Measurements from ENCODE around the gene GAS7.

GAS7 gene

GRCh38 chr17:10198509-10199249 is at the start of gene GAS7:
TSS of gene GAS7 (minus strand) at chr17:10198606.
- DNase-seq (ENCODE audit: low read depth in 2 of 2, low spot score in 1 of 2), result no peak

DNA sequence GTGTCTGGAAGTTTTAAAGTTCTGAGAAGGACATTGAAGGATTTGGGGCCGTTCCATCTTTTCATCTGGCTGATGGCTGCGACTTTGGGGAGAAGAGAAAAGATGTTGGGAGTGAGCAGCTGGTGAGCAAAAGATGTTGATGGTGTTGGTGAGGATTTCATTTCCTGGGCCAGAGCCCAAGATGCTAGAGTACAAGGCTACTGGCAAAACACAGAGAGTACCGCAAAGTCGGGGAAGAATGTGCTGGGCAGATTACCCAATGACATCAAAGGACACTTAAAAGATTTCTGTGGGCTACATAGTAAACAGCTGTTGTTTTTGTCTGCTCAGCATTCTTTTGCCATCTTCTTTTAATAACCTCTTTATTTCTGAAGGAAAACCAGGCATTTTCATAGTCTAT is 49.4 kb upstream of the GAS7 start:
- no peak for DNase-seq (ENCODE audit: low read depth in 2 of 2, low spot score in 1 of 2)

- no peak for DNase-seq (ENCODE audit: low read depth in 2 of 2, low spot score in 1 of 2)
These were observed 45.8 kb upstream of the GAS7 start for GRCh38 chr17:10243883-10244844.

GRCh38 chr17:10241781-10242180 is 43.4 kb upstream of the GAS7 start:
- DNase-seq (ENCODE audit: low read depth in 2 of 2, low spot score in 1 of 2), result no peak

GRCh38 chr17:10238661-10239060 is 40.3 kb upstream of the GAS7 start:
- DNase-seq (ENCODE audit: low read depth in 2 of 2, low spot score in 1 of 2), result no peak

- DNase-seq (ENCODE audit: low read depth in 2 of 2, low spot score in 1 of 2), result no peak
These were observed 35.6 kb upstream of the GAS7 start for GRCh38 chr17:10234033-10234432.

DNA sequence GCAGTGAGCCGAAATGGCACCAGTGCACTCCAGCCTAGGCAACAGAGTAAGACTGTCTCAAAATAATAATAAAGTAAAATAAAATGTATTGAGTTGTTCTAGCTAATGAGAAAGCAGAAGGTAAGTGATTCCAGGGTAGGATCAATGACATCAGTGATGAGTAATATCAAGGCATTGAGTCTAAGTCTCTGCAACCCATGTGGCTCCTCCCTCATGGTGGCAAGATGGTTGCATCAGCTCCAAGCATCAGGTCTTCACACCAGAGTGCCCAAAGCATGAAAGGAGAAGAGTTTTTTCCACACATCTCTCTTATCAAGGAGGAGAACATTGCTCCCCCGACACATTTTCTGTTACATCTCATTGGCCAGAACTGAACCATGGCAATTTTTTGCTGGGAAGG is 34.8 kb upstream of the GAS7 start:
- DNase-seq (ENCODE audit: low read depth in 2 of 2, low spot score in 1 of 2), result no peak

DNA sequence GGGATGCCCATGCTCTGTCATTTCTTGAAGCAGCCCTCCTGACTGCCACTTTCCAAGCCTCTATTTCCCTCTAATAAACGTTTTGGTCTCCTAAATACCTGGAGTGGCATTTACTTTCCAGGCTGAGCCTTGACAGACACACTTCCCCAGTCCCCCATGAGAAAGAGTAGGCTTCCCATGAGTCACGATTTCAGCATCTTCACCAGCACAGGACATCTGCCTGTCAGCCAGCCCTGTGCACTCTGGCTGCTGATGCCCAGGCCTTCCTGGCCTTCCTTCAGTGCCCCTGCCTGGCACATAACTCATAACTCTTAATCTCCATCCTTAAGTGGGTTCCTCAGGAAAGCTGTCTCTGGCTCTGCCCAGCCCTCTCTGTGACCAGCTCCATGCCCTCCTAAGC is 30.8 kb upstream of the GAS7 start:
- no peak for DNase-seq (ENCODE audit: low read depth in 2 of 2, low spot score in 1 of 2)

GRCh38 chr17:10226930-10227695 is 28.7 kb upstream of the GAS7 start:
- peak; percentile 22 to 26 for DNase-seq (ENCODE audit: low read depth in 2 of 2, low spot score in 1 of 2)

GRCh38 chr17:10224582-10225195 is 26.3 kb upstream of the GAS7 start:
- DNase-seq (ENCODE audit: low read depth in 2 of 2, low spot score in 1 of 2), result no peak

DNA sequence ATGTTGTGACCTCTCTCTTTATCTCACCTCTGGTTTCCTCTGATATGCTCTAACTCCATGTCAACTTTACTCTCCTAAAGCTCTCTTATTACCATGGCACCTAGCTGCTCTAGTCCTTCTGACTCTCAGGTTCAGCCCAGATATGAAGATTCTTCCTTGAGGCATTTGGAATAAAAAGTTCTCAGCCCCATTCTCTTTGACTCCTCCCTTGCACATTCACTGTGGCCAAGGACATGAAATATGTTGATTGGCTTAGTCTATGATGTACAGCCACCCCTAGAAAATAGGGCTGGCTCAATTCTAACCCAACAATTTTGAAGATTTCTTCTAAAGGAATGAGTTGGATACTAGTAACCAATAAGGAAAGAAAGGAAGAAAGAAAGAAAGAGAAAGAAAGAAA is 20.8 kb upstream of the GAS7 start:
- no peak for DNase-seq (ENCODE audit: low read depth in 2 of 2, low spot score in 1 of 2)

GRCh38 chr17:10217916-10218315 is 19.5 kb upstream of the GAS7 start:
- no peak for DNase-seq (ENCODE audit: low read depth in 2 of 2, low spot score in 1 of 2)

GRCh38 chr17:10216213-10216938 is 18.0 kb upstream of the GAS7 start:
- DNase-seq (ENCODE audit: low read depth in 2 of 2, low spot score in 1 of 2), result no peak

DNA sequence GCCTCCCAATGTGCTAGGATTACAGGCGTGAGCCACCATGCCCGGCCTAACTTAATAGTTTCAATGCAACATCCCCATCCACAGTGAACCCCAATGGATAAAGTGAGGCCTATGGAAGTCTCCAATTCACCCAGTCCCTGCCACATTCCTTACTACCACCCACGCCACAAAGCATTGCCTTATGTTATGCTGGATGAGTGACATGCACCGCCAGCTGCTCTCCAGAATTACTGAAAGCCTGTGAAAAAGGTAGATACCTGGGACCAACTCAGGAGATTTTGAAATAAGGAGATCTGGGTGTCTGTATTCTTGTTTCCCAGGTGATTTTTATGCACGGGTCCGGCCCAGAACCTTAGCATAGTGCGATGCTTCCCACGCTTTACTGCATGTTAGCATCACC is 16.9 kb upstream of the GAS7 start:
- no peak for DNase-seq (ENCODE audit: low read depth in 2 of 2, low spot score in 1 of 2)

GRCh38 chr17:10211666-10212065 is 13.3 kb upstream of the GAS7 start:
- DNase-seq (ENCODE audit: low read depth in 2 of 2, low spot score in 1 of 2), result no peak

- DNase-seq (ENCODE audit: low read depth in 2 of 2, low spot score in 1 of 2), result no peak
These were observed 11.8 kb upstream of the GAS7 start for GRCh38 chr17:10210151-10210574.

DNA sequence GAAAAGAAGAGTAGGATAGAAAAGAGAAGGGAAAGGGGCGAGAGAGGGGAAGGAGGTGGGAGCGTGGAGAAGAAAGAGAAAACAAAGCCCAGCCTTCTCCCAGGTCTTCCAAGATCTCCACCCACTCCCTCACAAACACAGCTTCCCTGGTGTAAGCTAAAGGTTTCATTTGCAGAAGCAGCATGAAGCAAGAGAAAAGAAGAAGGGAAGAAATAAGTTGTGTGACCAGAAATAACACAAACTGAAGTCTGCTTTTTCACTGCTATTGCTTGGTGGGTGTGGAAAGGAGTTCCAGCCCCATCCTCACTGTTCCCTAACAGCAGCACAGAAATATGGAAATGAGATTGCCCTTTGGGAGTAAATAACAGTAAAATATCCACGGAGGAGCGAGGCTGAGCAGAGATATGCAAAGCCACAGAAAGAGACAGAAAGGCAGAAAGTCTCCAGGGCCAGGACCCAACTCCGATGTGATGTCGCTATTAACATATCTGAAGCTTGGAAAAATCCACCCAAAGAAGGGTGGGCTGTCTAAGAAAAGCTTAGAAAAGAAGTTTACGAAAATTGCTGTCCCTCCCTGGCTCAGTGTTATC is 10.3 kb upstream of the GAS7 start:
- DNase-seq (ENCODE audit: low read depth in 2 of 2, low spot score in 1 of 2), result no peak

DNA sequence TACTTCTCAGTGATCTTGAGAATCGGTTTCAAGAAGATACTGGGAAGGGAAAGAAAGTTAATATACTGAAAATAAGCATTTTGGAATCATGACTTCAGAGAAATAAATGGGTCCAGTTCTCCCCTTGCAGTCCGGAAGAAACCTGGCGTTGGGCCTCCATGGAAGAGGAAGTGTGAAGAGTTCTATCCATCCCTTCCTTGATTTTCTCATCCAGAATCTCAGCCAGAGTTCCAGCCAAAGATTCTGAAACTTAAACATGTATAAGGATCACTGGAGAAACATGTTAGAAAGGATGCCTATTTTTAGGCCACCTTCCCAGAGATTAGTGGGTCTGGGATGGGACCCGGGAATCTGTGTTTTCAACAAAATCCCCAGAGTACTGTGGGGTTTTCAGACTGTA is 8.7 kb upstream of the GAS7 start:
- DNase-seq (ENCODE audit: low read depth in 2 of 2, low spot score in 1 of 2), result no peak

GRCh38 chr17:10205549-10206185 is 7.3 kb upstream of the GAS7 start:
- DNase-seq (ENCODE audit: low read depth in 2 of 2, low spot score in 1 of 2), result no peak

- no peak for DNase-seq (ENCODE audit: low read depth in 2 of 2, low spot score in 1 of 2)
These were observed 3.3 kb upstream of the GAS7 start for GRCh38 chr17:10201680-10202079.

Data from stimulated activated CD8-positive, alpha-beta memory T cell treated with anti-CD3 and anti-CD28 coated beads, Interleukin-4, amount 100 ng/mL, for 1 hour (primary cell).